HG03196 (cell line): ENCODE results near the gene FIGNL2.

Source experiments
- ATAC-seq: cut with Tn5 transposase; IDR thresholded peaks from one replicate; pipeline ENCODE4 v1.9.1; 2021; ENCODE audit not compliant: unreplicated experiment

Gene FIGNL2

GRCh38 chr12:51777973-51778372 is 70.5 kb downstream of the FIGNL2 start:
- ATAC-seq = no peak

GRCh38 chr12:51777457-51777856 is 71.1 kb downstream of the FIGNL2 start:
- no peak for ATAC-seq

GRCh38 chr12:51774933-51775332 is 73.6 kb downstream of the FIGNL2 start:
- no peak for ATAC-seq

DNA sequence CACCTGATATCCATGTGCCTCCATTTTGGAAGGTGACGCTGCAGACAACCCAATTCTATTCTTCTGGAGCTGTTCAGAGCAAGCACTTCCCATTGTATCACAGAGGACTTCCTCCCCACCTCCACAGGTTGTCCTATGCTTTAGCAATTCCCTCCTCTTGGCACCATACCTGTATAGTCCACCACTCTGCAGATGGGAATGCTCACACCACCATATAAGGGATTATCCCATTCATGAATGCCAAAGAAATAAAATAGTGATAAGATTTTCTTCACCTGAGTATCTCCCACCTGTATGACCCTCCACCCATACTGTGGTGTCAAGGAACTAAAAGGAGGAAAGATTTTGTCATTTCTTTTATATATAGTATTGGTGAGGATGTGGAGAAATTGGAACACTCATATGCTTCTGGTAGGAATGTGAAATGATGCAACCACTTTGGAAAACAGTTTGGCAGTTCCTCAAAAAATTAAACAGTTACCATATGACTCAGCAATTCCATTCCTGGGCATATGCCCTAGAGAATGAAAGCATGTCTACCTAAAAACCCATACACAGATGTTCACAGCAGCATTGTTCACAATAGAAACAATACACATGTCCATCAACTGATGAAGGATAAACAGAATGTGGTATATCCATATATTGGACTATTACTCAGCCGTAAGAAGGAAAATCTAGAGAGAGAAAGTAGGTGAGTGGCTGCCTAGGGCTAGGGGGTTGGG is 75.2 kb downstream of the FIGNL2 start:
- no peak for ATAC-seq

DNA sequence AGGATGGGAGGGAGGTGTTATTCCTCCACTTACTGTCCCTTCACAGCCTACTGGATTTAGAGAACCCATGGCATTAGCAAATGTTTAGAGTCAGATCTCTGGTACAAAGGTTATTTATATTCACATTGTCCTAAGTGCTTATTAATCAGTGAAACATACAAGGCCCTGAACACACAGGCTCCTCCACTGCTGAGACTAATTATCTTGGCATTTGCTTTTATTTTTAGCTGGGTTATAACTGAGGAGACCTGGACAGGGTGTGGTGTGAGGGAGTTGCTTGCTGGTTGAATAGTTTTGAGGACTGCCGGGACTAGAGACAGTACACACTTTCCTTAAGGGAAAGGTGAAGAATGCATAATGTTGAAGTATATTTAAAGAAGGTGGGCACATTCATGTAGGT is 77.5 kb downstream of the FIGNL2 start:
- ATAC-seq = no peak
